T1000 (cell line): Measurements from ENCODE around the gene MRPL11.
A peak's percentile ranks its signal among the peaks of the same experiment; 100 is the strongest.
"Not testable (repeated sequence)": the region's sequence is repeated elsewhere in the genome, so short reads cannot be mapped to it uniquely, and the experiment has no call there.

ENCODE experiments used
- DNase-seq: peaks from one replicate; lab custom pipeline; 2025; ENCODE audit warnings: mixed read lengths; lab: John Stamatoyannopoulos, UW

Gene MRPL11

DNA sequence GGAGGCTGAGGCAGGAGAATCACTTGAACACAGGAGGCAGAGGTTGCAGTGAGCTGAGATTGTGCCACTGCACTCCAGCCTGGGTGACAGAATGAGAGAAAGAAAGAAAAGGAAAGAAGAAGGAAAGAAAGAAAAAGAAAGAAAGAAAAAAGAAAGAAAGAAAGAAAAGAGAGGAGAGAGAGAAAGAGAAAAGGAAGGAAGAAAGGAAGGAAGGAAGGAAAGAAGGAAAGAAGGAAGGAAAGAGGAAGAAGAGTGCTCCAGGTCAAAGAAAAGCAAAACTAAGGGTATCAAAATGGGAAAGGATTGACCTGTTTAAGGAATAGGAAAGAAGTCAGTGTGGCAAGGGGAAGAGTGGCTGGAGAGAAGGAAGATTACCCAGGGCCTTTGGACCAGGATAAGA, 7.4 kb downstream of the MRPL11 start:
- not testable (repeated sequence) for DNase-seq

DNA sequence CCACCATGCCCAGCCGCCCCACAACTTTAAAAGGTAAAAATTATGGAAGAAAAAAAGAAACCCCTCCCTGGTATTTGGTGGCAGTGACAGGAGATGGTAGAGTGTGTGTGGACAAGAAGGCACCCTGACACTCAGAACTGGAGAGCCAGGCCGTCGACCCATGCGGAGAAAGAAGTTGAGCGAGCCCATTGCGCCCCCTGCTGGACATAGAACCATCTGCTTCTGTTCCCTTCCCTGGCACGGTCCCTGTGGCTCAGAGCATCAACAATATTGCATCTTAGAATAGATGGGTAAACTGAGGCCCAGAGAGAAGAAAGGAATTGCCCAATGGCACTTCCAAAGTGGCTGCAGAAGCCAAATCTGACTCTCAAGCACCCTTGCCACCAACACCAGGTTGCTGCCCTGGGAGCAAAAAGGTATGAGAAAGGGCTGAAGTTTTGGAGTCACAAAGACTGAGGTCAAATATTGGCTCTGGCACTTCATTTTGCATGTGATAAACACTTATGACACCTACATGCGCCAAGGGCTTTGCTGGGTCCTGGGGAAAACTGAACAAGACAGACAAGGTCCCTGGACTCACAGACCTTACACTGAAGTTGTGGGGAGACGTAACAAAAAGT, 8.6 kb downstream of the MRPL11 start:
- peak; percentile 25 for DNase-seq

DNA sequence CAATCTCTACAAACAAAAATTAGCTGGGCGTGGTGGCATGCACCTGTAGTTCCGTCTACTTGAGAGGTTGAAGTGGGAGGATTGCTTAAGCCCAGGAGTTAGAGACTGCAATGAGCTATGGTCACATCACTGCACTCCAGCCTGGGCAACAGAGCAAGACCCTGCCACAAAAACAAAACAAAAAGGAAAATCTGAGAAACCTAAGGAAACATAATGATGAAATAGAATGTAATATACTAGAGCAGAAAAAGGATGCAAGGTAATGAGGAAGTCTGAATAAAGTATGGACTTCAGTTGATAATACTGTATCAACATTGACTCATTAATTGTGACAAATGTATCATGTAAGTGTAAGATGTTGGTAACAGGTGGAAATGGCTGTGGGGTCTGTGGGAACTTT, 9.7 kb downstream of the MRPL11 start:
- DNase-seq, result no peak

DNA sequence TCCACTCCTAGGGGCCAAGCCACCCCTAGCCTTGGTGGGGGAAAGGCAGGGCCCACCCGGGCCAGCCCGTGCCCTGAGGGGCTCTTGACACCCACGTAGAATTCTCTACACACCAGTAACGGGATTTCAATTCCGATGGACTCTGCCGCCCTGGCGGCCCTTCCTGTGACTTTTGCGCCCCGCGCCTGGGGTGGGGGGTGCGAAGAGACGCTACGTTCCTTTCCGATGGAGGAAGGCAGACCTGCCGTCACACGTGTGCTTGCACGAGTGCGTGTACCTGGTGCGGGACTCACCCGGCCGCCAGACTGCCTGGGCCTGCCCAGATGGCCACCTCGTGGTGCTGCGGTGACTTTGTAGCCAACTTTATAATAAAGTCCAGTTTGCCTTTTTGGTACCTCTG, 12.3 kb downstream of the MRPL11 start:
- DNase-seq, result no peak

DNA sequence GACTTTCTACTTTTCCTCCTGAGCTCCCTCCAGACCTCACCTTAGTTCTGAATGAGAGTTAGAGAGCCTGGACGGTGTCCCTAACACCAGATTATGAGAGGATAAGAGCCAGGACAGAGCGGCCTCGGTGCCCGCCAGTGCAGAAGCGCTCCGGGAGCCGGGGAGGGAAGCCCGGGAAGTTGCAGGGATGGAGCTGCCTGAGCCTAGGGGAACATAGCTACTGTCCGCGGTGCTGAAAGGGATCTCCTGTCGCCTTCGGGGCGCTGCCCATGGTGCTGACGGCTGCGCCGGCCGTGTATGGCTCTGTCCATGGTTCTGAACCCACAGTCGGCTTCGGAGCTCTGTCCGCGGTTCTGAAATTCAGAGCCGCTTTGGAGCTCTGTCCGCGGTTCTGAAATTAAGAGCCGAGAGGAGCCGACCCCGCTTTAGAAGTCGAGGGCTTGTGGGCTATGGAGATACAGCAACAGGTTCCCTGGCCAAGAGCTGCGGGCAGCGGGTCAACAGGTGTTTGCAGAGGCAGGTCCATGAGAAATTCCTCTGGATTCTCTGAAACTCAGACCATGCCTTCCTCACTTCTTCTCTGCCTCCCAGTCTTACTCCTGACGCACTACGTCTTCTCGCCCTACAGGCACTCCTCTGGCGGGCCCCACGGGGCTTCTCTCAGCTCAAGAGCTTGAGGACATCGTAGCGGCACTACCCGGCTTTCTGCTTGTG, 17.0 kb downstream of the MRPL11 start:
- DNase-seq, result peak; percentile 91

DNA sequence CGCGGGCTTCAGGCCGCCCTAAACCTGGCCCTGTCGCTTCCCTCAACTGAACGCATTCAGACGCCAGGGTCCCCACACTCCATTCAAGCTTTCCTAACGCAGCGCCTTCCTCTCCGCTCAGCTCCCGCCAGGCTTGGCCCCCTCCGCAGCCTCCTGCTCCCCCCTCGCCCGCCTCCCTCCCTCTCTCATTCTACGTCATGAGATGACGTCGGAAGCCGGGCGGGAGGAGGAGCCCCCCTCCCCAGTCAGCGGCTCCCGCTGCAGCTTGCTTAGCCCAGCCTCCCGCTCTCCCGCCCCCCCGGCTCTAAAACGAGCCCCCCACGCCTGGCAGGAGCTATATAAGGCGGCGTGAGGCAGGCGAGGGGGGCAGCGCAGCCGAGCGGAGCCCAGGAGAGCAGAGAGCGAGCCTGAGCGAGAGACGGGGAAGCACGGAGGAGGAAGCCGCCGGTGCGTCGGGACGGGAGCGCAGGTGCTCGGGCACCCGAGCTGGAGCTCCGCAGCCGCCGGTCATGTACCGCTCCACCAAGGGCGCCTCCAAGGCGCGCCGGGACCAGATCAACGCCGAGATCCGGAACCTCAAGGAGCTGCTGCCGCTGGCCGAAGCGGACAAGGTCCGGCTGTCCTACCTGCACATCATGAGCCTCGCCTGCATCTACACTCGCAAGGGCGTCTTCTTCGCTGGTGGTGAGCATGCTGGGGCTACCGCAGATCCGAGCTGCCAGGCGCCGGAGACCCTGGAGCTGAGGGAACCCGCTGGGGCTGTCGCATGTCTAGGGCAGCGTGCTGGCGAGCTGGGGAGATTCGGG, 17.8 kb downstream of the MRPL11 start, which contains the start of gene NPAS4:
Gene NPAS4 (plus strand): TSS at position 365 of the 806 bp plus-strand sequence. CDS start 145 bp downstream, at position 510.
- no peak for DNase-seq

DNA sequence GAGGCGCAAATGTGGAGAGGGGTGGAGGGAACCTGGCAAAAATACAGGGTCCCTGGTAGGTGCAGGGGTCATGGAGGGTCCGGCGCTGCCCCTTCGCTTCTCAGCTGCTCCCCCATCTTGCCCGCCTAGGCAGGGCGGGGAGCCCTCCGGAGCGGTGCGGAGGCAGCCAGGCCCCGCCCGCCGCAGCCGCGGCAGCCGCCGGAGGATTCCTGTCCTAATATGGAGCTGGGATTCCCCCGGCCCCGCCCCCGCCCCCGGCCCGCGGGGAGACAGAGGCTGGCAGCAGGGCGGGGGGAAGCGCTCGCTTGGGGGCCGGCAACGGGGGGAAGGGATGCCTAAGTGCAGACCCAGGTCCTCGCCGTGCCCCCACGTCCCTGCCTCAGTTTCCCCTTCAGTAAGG, 18.8 kb downstream of the MRPL11 start:
- no peak for DNase-seq

DNA sequence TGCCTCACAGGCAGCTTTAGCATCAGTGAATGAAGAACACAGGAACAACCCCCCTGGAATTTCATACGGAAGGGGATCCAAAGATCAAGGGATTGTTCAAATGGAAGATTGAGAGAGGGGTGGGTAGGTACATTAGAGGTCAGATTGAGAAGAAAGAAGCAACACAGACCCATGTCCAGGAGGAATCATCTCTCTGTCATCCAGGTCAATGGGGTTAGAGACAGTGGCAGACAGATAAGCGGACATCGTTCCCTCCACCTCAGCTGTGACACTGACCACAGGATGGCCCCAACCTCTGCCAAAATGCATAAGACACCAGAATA, 19.7 kb downstream of the MRPL11 start:
- DNase-seq, result no peak

DNA sequence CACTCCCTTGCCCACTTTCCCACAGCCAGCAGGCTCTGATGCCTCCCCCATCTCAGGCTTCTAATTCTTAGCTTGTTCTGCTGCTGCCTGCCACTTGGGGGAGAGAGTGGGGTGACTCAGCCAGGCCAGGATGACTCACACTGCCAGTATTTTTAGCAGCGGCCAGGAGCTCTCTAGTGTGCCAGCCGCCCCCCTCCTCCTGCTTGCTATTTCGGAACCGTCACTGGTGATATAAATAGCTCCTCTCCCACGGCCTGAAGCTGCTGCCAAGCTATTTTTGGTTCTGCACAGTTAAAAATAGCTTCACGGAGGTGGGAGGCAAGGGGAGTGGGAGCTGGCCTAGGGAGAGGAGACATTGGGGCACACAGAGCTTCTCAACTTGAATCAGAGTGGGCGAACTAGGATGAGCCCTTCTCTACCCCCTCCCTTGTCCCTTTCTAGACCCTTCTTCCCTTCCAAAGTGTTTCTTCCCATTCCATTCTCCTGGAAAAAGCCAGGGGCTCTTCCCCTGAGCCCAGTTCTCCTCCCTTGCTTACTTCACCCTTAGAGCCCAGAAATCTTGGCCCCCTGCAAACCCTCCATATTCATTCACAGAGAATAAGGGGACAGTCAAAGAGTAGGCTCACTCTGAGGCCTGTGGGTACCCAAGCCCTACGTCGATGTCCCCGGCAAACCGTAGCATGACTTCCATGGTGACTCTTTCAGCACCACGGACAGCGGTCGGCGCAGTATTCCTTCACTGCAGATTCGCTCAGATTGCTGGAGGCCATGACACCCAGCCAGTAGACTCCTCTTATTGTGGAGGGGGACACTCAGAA, 20.3 kb downstream of the MRPL11 start:
- peak; percentile 83 for DNase-seq

DNA sequence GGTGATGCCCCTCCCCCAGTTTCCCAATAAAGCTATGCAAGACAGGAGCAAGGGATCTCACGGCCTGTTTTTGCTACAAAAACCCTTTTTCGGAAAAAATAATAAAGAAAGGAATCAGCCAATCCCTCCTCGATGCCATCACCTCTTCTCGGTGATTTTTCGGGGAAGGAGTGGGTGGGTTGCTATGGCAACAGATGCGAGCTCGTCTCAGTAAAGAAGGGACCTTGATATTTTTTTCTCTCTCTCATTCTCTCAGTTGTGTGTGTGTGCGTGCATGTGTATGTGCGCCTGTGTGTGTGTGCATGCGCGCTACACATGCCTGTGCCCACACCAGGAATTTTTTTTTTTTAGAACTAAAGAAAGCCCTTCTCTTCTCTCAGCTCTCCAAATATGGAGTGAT, 21.6 kb downstream of the MRPL11 start:
- DNase-seq, result no peak

DNA sequence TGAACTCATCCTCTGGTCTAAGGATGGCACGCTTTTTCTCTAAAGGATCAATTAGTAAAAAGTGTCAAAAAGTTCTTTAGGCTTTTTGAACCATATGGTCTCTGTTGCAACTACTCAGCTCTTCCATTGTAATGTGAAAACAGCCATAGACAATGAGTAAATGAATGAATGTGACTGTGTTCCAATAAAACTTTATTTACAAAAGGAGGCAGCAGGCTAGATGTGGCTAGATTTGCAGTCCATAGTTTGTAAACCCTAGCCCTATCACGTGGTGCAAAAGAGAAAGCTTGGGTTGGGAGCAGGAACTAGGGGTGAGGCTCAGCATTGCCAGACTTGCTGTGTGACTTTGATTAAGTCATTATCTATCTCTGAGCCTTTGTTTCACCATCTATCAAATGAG, 23.2 kb downstream of the MRPL11 start:
- no peak for DNase-seq

DNA sequence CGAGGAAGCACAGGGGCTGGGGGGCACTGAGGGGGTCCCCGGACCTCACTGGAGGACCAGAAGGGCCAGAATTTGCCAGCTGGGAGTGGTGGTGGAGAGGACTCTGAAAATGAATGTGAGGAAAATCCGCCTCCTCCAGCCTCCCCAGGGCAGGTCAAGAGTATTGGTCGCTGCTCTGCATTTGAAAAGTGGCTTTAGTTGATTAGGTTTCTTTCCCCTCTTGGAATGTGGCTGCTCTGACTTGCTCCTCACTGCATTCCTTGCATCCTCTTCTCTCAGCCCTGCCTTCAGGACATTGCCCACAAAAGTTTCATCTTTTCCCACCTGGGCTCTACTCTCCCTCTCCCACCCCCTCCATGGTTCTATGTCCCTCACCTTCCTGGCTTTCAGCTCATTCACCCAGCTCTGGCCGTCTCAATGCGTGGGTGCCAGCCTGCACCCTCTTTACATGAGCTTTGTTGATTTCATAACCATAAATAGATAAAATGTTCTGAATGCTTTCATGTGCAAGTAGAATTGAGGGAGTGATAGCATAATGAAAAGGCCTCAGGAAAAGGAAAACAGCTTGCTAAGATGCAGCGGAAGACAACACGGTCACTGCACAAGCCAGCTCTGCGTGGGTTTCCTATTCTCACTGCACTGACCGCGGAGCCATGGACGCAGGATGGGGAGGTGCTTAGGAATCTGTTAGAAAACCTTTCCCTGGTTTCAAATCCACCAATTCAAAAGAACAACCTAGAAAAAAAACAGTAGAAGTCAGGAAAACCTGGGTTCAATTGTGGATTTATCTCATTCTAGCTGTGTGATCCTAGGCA, 24.3 kb downstream of the MRPL11 start:
- no peak for DNase-seq

DNA sequence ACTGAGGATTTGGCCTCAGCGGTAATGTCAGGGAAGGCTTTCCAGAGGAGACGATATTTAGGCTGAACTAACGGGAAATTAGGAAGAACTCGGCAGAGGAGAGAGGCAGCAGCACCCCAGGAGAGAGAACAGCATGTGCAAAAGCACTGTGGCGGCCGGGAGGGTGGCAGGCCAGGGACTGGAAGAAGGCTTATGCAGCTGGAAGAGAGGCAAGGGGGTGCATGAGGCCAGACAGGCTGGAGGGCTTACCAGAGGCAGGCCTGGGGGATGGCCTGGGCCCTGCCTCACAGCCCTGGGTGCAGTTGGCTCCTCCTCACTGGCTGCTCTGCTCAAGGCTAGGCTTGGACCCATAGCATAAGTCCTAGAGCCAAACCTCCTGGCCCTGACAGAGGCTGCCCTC, 25.5 kb downstream of the MRPL11 start:
- DNase-seq, result no peak

DNA sequence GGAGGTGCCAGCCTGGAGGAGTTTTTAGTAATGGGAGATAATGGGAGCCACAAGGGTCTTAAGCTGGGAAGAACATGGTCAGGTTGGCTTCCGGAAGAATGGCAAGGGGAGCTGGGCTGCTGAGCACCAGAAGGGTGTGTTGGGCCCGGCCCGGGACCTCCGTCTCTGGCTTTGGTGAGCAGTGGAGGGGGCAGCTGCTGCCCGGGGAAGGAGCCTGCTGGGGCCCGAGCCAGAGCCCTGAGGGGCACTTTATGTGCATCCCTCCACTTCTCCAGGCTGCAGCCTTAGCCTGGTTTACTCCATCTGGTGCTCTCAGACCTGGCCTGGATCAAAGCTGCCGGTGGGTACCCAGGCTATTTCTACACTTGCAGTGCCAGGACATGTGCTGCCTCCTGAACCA, 26.5 kb downstream of the MRPL11 start:
- DNase-seq, result no peak

DNA sequence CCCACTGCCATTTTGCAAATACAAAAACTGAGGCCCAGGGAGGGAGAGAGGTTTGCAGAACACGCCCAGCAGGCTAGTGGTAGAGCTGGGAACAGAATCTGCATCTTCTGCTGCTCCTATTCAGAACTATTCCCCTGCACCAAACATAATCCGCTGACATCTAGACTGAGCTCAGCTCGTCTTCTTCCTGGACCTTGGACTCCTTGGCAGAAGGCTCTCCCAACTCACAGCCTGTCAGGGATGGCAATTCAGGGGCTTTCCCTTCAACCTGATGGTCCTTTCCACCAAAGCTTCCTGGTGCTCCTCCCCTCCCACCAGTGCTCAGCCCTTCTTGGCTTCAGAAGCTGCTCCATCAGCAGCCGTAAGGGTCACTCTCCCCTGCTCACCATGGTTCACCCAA, 27.3 kb downstream of the MRPL11 start:
- DNase-seq, result no peak

DNA sequence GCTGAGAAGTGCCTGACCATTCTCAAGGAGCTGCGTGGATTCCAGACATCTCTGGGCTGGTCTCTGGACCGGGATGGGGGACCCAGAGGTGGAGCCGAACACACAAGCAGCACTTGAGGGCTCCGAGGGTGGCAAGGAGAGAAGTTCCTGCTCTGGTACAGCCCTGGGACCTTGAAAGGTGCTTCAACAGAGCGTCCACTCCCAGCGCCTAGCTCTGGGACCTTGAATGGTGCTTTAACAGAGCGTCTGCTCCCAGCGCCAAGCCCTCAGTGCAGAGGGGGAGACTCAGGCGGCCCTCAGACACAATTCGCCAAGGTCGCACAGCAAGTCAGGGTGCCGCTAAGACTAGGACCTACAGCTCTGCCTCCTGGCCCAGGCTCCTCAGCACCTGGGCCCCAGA, 28.5 kb downstream of the MRPL11 start:
- DNase-seq, result no peak

DNA sequence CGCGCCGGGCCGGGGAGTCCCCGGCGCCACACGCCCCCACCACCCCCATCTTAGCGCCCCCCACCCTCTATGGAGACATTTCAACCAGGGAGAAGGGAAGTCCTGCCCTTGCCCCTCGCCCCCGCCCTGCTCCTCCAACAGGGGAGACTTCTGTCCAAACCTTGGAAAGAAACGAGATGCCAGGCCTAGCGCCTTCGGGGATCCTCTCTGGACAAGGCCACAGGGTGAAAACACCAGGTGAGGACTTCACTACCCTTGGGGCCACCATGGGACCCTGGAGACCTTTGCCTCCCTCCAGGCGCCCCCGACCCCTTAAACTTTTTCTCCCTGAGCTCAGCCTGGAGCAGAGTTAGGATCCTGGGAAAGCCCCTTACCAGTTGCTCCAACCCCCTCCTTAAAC, 29.4 kb downstream of the MRPL11 start:
- no peak for DNase-seq

DNA sequence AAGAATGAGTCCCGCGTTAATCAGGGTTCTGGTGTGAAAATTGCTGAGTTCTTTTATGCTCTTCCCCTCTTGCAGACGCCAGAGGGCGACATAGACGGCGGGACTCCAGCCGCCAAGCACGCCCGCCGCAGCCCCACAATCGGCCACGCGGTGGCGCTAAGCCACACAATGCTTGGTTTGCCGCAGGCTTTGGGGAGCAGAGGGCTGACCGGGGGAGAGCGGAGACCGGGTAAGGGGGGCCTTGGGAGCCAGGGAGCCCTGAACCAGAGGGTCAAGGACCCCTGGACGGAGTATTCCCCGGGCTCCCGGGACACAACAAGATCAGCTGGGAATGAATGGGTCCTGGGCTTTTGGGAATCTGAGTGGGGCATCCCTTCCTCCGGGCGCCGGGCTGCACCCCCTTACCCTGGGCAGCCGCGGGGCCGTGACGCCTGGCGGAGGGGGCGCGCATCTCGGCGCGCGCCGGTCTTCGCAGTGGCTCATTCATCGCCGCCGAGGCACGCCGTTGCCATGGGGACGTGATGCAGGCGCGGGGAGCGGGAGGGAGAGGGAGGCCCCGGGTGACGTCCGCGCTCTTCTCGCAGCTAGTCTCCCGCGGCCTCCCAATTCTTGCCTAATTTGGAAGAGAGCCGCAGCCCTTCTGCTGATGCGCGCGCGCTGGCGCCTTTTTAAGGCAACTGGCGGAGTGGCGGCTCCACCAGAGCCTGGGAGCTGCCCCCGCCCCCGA, 30.0 kb downstream of the MRPL11 start:
- DNase-seq, result peak; percentile 82

DNA sequence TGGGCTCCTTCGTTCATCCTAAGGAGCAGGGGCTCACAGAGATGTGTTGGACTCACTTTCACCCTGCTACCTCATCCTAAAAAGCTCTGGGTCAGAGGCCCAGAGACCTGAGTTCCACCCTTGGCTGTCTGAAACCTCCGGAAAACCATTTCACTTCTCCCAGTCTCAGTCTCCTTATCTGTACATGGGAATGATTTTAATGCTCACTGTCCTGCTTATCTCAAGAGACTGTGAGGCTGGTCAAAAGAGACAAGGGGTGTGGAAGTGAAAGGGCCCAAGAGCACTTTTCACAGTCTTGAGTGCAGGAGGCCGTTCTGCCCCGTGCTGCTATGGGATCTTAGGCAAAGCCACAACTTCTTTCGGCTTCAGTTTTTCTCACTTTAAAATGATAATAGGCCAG, 31.0 kb downstream of the MRPL11 start:
- no peak for DNase-seq

DNA sequence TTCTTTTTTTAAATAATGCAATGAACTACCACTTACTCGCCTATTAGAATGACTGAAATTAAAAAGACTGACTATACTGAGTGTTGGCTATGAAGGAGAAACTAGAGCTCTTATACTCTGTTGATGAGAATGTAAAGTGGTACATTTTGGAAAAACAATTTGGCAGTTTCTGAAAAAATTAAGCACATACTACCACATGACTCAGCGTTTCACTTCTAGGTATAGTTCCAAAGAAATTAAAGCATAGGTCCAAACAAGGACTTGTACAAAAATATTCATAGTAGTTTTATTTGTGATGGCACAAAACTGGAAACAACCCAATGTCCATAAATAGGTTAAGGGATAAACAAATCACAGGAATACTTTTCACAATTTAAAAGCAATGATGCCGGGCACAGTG, 44.7 kb downstream of the MRPL11 start:
- DNase-seq, result no peak

DNA sequence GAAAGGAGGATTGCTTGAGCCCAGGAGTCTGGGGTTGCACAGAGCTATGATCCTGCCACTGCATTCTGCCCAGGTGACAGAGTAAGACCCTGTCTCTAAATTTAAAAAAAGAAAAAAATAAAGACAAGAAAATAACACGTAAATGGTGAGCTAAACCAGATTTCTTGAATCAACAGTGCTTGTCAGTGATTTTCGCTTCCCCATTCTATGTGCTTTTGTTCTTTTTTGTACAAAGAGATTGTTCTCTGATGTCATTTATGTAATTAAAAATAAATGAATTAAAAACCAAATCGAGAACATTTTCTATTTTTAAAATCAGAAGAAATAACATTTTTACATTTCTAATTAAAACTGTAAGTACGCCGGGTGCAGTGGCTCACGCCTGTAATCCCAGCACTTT, 47.3 kb downstream of the MRPL11 start:
- no peak for DNase-seq
